ENCODE results near the gene KAT8. TPM values are rescaled to one million over a fixed set of nuclear protein-coding genes. Genes with fewer than 3 reads are reported as not detected.

KAT8 gene
- total and polyA plus RNA-seq, 2 of the 4 experiments (the other 2 are of a cell fraction): 19.4 to 27.4 TPM

DNA sequence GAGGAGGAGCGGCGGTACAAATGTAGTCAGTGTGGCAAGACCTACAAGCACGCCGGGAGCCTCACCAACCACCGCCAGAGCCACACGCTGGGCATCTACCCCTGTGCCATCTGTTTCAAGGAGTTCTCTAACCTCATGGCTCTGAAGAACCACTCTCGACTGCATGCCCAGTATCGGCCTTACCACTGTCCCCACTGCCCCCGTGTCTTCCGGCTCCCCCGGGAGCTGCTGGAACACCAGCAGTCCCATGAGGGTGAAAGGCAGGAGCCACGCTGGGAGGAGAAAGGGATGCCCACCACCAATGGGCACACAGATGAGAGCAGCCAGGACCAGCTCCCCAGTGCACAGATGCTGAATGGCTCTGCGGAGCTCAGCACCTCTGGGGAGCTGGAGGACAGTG is 40.4 kb upstream of the KAT8 start:
- H2AK5ac ChIP-seq (ENCODE audit: low read depth, low read length): no peak overlapping the region
- intact Hi-C loops (cut with micrococcal nuclease): loop anchor here (10.0 kb wide), 1 partner anchor 122 kb away; the partner anchor contains the start of gene SETD1A
- CTCF ChIA-PET: interaction anchor here (0.6 kb wide), 1 partner anchor 25 kb away, joined by 4 read pairs; no protein-coding TSS in a partner anchor

More for the DNA sequence above, 40.4 kb upstream of the KAT8 start:
- H3K4me1 ChIP-seq (ENCODE audit: control insufficient read depth, insufficient read depth, low read length): 0 out of 2 replicates have a peak, but pooled peaks cover under 1% of the 10 kb centered on the region
- no peak overlapping the region for H3K14ac ChIP-seq (replicated peaks; ENCODE audit: low read depth, low read length)
- no peak overlapping the region for H3K4ac ChIP-seq (ENCODE audit: low read depth, low read length)
- TF ChIP-seq CEBPB (IDR thresholded peaks at IDR 0.05; ENCODE audit: low read depth, low read length) (no peak), RFX5 (IDR thresholded peaks at IDR 0.05; ENCODE audit: low read depth, low read length) (no peak), POLR2A (IDR thresholded peaks at IDR 0.05; ENCODE audit: low read depth, low read length) (no peak), CHD1 (IDR thresholded peaks at IDR 0.05; ENCODE audit: low read depth, low read length) (no peak), MAFK (IDR thresholded peaks at IDR 0.05; ENCODE audit: low read depth, low read length) (no peak), CTCF (conservative IDR thresholded peaks at IDR 0.05; ENCODE audit: low read depth, low read length) (no peak), SMC3 (IDR thresholded peaks at IDR 0.05; ENCODE audit: low read depth, low read length) (no peak), RAD21 (IDR thresholded peaks at IDR 0.05; ENCODE audit: low read length) (no peak), FOS (IDR thresholded peaks at IDR 0.05; ENCODE audit: low read depth, low read length) (no peak), RCOR1 (IDR thresholded peaks at IDR 0.05; ENCODE audit: insufficient replicate concordance, low read length) (no peak), MAZ (IDR thresholded peaks at IDR 0.05; ENCODE audit: borderline replicate concordance, low read depth, low read length) (no peak), NFE2L2 (IDR thresholded peaks at IDR 0.05; ENCODE audit: low read depth, low read length) (no peak), MXI1 (IDR thresholded peaks at IDR 0.05; ENCODE audit: borderline replicate concordance, low read depth, low read length) (no peak), BHLHE40 (IDR thresholded peaks at IDR 0.05; ENCODE audit: low read depth, low read length) (no peak)
- TF ChIP-seq, protein P1, sequence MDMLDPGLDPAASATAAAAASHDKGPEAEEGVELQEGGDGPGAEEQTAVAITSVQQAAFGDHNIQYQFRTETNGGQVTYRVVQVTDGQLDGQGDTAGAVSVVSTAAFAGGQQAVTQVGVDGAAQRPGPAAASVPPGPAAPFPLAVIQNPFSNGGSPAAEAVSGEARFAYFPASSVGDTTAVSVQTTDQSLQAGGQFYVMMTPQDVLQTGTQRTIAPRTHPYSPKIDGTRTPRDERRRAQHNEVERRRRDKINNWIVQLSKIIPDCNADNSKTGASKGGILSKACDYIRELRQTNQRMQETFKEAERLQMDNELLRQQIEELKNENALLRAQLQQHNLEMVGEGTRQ (IDR thresholded peaks at IDR 0.05; ENCODE audit: low read depth, low read length): no peak
- TF ChIP-seq, protein P2, sequence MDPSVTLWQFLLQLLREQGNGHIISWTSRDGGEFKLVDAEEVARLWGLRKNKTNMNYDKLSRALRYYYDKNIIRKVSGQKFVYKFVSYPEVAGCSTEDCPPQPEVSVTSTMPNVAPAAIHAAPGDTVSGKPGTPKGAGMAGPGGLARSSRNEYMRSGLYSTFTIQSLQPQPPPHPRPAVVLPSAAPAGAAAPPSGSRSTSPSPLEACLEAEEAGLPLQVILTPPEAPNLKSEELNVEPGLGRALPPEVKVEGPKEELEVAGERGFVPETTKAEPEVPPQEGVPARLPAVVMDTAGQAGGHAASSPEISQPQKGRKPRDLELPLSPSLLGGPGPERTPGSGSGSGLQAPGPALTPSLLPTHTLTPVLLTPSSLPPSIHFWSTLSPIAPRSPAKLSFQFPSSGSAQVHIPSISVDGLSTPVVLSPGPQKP (IDR thresholded peaks at IDR 0.05; ENCODE audit: borderline replicate concordance, low read depth, low read length): no peak
- peaks cover 56% of the 10 kb centered on the region for H3K36me3 ChIP-seq (ENCODE audit: control insufficient read depth, insufficient read depth, low read length)
- H4K91ac ChIP-seq (ENCODE audit: insufficient read depth, low read depth, low read length): no peak overlapping the region
- H4K5ac ChIP-seq (ENCODE audit: low read depth, low read length): no peak overlapping the region
- H2BK120ac ChIP-seq (ENCODE audit: low read depth, low read length): no peak overlapping the region
- H2BK15ac ChIP-seq (ENCODE audit: low read depth, low read length): no peak overlapping the region
- no peak overlapping the region for H3K9ac ChIP-seq (ENCODE audit: low read depth, low read length)
- POLR2A ChIA-PET (ENCODE audit: unreplicated experiment): no interaction called here
- H3K56ac ChIP-seq (ENCODE audit: extremely low read depth, insufficient read depth, low read length): no peak overlapping the region
- H3K18ac ChIP-seq (ENCODE audit: low read depth, low read length): no peak overlapping the region
- no peak overlapping the region for H2BK5ac ChIP-seq (ENCODE audit: low read depth, low read length, poor library complexity, severe bottlenecking)
- H3K27ac ChIP-seq (ENCODE audit: insufficient read depth, low read length): no peak overlapping the region
- DNase-seq (no peak), ATAC-seq (ENCODE audit: low read depth) (no peak)
- dilution Hi-C loops (cut with HindIII; ENCODE audit: low sequenced_read_pairs, unreplicated experiment) (no loop called here), in situ Hi-C loops (cut with MboI; ENCODE audit: low sequenced_read_pairs) (loop anchor here (10.0 kb wide), 1 partner anchor 388 kb away; no protein-coding TSS in a partner anchor)
- no peak overlapping the region for H3K4me3 ChIP-seq (ENCODE audit: insufficient read depth, low read depth, low read length)
- peaks cover 10% of the 10 kb centered on the region; the same call in 1 of the 2 replicates for H4K20me1 ChIP-seq (ENCODE audit: insufficient read depth, low read length)
- no peak overlapping the region for H2AFZ ChIP-seq (replicated peaks; ENCODE audit: low read length, poor library complexity)
- no peaks in the 10 kb centered on the region for H3K27me3 ChIP-seq (ENCODE audit: control insufficient read depth, insufficient read depth, low read length)
- H3K9me3 ChIP-seq (ENCODE audit: control insufficient read depth, insufficient read depth, low read length): no peaks in the 10 kb centered on the region
- H3K23ac ChIP-seq (ENCODE audit: low read depth, low read length): no peak overlapping the region
- H3K9me1 ChIP-seq (ENCODE audit: insufficient read depth, low read length): no peaks in the 10 kb centered on the region
- no TSS peak for BruUV-seq (replicated peaks)
- no peak overlapping the region for H2AK9ac ChIP-seq (replicated peaks; ENCODE audit: low read depth, low read length, poor library complexity)
- H2BK20ac ChIP-seq (ENCODE audit: low read depth, low read length): no peak overlapping the region
- peaks cover 15 to 65% of the 10 kb centered on the region in 2 experiments for H3K79me1 ChIP-seq (ENCODE audit: low read depth in 1 of 2, low read length in 2 of 2)
- no peak overlapping the region for H4K8ac ChIP-seq (ENCODE audit: low read depth in 2 of 2, low read length in 2 of 2)
- 100% methylated on average over 7 of the region's 13 CpGs; no CpG with 5 or more reads in 1 of the 2 experiments for WGBS, 2 experiments (ENCODE audit: extremely low coverage in 2 of 2, insufficient read length in 1 of 2)
- no peak overlapping the region for H3K4me2 ChIP-seq (ENCODE audit: low read depth, low read length)
